Stimulated activated CD8-positive, alpha-beta memory T cell treated with anti-CD3 and anti-CD28 coated beads, Interleukin-12 subunit alpha, Interleukin-12 subunit beta, amount 100 ng/mL, for 1 hour (primary cell): ENCODE results near the gene FAM184A.
A peak's percentile ranks its signal among the peaks of the same experiment; 100 is the strongest.

ENCODE experiments used
- DNase-seq: peaks from one replicate; pipeline ENCODE4 v3.0.0-alpha.2; 2020; ENCODE audit warnings: low read depth

FAM184A gene

GRCh38 chr6:118963003-118963402 is 115.5 kb downstream of the FAM184A start:
- no peak for DNase-seq

DNA sequence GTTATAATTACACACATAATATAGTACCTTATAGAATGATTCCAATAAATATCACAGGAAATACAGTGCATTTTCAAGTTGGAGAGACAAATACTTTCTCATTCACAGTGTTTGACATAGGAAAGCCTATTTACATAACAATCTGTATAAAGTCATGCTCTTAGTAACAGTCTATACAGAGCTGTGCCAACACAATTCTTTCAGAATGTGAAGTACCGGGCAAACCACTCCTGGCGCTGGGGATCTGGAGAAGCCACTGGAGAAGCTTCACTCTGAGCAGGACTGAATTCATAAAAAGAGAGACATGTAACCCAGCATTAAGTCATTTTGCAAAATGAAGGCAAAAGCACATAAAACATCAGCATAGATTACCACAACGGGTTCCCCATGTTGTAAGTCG is 118.6 kb downstream of the FAM184A start:
- DNase-seq, result no peak

GRCh38 chr6:118953391-118953790 is 125.1 kb downstream of the FAM184A start:
- DNase-seq, result no peak

DNA sequence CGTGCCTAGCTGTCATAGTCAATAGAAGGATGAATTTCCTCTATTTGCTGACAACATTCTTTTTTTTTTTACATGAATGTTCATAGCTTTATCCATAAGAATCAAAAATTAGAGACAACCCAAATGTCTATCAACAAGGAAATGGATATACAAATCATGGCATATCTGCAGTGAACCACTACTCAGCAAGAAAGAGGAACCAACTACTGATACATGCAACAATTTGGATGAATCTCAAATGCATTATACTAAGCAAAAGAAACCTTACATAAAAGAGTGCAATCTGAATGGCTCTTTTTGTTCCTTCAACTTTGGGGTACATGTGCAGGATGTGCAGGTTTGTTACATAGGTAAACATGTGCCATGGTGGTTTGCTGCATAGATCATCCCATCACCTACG is 125.8 kb downstream of the FAM184A start:
- no peak for DNase-seq

DNA sequence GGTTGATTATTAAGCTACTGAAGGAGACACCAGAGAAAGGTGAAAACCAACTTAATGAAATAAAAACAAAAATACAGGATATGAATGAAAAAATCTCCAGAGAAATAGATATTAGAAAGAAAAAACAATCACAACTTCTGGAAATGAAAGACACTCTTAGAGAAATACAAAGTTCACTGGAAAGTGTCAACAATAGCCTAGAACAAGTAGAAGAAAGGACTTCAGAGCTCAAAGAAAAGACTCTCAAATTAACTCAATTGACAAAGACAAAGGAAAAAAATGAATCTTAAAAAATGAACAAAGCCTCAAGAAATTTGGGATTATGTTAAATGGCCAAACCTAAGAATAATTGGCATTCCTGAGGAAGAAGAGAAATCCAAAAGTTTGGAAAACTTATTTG is 133.2 kb downstream of the FAM184A start:
- DNase-seq, result no peak

DNA sequence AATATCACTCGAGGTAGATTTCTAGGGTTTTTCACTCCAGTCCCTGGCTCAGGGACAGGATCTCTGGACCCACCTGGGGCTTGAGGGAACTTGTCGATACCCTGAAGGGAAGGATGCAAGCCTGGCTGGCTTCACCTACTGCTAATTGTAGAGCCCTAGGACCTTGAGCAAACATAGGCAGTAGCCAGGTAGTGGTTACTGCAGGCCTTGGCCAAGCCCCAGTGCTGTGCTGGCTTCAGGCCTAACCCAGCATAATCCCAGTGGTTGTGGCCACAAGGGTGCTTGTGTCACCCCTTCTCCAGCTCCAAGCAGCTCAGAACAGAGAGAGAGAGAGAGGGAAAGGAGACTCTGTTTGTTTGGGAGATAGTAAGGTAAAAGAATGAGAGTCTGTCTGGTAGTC is 137.7 kb downstream of the FAM184A start:
- DNase-seq, result no peak

- no peak for DNase-seq
These were observed 138.8 kb downstream of the FAM184A start for GRCh38 chr6:118939683-118940082.

- DNase-seq, result no peak
These were observed 142.3 kb downstream of the FAM184A start for GRCh38 chr6:118935978-118936703.

GRCh38 chr6:118935331-118935668 is 143.2 kb downstream of the FAM184A start:
- no peak for DNase-seq

DNA sequence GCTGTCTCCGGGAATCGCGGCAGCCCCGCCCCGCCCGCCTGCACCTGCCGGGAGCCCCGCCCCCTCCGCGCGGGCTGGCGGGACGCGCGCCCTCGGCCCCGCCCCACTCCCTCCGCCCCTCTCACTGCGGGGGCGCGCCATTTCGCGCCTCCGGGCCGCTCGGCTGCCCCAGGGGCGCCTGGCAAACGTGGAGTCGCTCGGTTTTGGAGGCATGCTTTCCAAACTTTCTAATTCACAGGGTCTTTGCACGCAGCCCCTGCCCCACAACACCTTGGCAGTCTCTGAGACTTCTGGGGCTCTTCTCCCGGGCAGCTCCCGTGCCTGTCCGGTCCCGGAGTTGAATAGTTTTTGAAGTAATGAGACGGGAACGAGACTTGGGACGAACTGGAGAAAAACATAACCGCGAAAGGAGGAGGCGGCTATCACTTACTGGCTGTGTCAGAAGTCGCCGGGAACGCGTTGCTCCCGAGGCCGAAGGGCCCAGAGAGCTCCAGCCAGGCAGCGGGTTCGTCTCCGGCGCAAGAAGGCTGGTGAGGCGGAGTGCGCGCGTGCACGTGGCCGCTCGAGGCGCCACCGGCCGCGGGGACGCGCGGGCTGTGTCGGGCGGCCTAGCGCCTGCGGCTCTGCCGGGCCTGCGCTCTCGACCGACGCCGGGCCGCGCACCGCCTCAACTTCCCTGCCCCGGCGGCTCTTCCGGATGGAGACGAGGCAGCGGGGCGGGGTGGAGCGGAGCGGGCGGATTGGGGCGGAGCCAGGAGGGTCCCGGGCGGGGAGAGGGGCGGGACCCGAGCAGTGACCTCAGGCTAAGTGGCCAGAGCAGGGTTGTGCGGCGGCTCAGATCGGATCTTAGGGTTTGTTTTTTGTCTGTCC is 143.8 kb downstream of the FAM184A start, which contains the start of gene MCM9:
Gene MCM9 (minus strand): TSS at position 699 of the 870 bp plus-strand sequence. CDS start 3,436 bp downstream, outside the sequence.
- DNase-seq, result peak; percentile 73

GRCh38 chr6:118933855-118934460 is 144.5 kb downstream of the FAM184A start:
- DNase-seq, result no peak

- no peak for DNase-seq
These were observed 146.0 kb downstream of the FAM184A start for GRCh38 chr6:118932421-118932820.

DNA sequence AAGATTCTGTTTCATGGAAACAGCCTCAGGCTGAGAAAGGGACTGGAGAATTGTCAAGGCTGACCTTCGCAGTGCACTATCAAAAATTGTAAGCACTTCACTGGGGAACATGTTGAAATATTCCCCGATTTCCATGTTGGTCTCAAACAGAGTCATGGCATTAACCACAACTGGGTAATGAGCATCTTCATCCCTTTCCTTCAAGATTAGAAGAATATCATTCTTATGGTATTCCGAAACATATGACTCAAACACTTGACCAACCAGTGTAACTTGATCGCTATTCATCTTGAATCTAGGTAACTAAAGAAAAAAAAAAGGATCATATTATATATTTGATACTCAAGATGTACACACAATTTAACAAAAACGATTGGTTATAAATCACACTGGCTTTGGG is 147.0 kb downstream of the FAM184A start:
- DNase-seq, result no peak

DNA sequence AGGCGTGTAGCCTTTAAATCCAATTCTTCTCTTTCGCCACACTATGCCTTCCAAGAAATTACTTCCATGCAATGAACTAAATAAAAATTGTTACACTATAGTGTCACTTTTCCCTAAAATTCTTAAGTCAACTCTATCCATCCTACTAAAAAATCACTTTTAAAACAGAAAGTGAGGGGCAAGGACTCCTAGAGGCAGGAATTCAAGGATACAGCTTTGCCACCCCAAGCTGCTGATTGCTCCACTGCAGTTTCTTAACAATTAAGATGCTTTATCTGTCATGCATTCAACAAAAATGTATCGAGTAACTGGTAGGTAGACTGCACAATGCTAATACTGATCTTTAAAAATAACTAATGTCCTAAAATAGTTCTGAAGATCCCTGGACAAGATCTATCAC is 147.8 kb downstream of the FAM184A start:
- DNase-seq, result no peak

DNA sequence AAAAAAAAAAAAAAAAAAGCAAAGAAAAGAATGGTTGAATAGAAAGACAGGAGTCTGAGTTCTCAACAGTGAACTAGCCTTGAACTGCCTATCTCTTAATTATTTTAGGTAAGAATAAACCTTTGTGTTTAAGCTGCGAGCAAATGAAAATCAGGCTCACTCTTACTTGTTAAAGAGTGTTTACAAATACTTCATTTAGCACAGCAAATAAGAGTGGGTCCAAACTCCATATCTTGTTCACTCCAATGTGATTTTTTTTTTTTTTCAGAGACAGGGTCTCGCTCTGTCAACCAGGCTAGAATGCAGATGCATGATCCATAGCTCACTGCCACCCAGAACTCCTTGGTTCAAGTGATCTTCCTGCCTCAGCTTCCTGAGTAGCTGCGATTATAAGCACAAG is 155.4 kb downstream of the FAM184A start:
- no peak for DNase-seq

DNA sequence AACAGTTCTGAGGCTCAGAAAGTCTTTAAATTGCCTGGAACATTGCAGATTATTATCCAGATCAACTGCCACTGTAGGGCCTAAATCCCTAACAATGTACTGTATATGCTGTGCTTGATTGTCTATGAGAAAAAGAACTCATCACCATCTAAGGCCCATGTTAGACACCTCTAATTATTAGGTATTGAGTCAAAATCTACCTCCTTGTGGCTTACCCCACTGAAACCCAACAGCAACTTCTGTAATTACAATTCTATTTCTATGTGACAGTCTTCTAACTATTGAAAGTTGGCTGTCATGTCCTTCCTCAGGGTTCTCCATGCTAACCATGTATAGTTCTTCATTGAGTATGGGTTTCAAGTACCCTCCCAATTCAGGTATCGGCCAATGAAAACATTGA is 157.4 kb downstream of the FAM184A start:
- DNase-seq, result no peak

DNA sequence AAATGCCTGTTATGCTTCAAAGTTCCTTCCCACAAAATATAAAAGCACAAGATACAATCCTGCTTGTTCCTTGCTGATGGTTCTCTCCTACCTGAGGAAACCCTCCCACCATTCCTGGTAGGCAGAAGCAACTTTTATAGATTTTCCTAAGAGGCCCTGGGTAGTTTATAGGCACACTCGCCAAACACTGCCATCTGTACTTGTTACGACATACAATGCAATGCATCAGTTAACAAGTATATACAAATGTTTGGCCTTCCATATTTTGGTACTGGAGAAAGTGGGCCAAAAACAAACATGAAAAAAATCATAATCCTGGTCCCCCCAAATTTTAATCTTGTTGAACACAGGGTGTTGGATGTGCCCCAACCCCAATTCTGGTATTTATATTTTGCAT is 160.1 kb downstream of the FAM184A start:
- DNase-seq, result no peak

GRCh38 chr6:118917546-118918328 is 160.7 kb downstream of the FAM184A start:
- no peak for DNase-seq

DNA sequence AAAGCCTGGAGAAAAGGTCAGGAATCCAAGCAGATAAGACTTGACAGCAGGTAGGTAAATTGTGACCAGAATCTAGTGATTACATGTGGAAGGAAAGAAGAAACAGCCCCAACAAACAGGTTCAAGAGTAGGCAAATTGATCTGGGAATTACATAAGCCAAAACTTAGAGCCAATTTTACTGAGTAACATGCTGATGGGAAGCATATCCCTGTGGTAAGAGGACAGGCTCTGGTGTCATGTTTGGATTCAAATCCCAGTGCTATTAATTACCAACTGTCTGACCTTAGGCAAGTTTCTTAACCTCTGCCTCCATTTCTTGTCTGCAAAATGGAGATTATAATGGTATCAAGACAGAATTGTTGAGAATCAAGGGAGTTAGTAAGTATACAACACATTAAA is 163.9 kb downstream of the FAM184A start:
- no peak for DNase-seq

DNA sequence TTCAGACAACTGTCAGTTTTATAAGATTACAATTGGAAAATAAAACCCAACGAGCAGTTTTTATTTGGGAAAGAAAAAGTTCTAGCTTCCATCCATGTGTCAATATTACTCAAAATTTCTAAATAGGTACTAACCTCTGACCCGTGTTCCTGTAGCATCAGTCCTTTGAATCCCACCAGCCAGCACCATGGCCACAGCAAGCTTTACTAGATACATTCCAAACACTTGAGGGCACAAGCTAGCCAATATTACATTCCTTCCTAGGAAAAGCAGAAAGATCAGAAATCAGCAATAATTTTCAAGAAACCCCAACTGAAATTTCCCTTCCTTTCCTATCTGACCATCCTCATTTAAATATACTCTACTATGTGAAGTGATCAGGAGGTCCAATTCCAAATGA is 165.3 kb downstream of the FAM184A start:
- DNase-seq, result no peak

DNA sequence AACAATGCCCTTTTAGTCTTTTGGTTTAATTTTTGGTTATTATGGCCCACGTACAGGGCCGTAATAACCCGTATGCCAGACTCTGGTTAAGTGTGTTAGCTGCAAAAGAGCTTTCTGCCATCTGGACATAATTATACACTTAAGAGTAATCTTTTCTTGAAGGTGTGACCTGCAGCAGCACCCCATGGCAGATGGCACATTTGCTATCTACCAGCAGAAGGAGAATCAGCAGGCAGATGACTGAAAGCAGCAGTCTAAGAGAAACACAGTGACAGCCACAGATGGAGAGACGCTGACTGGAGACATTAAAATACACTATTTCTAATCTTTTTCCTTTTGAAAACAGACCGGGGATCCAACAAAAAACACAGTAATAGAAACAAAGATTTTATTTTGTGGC is 165.8 kb downstream of the FAM184A start:
- no peak for DNase-seq
